Measurements from ENCODE around the gene DNAJB7. TPM values are rescaled to one million over a fixed set of nuclear protein-coding genes. Genes with fewer than 3 reads are reported as not detected.
A peak's percentile ranks its signal among the peaks of the same experiment; 100 is the strongest.

Gene DNAJB7
- total and polyA plus RNA-seq, 2 of the 13 experiments (the other 11 are each of a cell fraction or from before 2014, with no cell fraction given), result not detected

GRCh38 chr22:40855979-40856512, 5.9 kb downstream of the DNAJB7 start:
- peak overlapping the region; percentile 98 for H3K9ac ChIP-seq (ENCODE audit: insufficient read depth, low read depth, low read length)
- ATAC-seq, result peak; percentile 62
- ChIA-PET CTCF (ENCODE audit: low intra/inter-chr PET ratio, low total read pairs) (no interaction called here), POLR2A (interaction anchor here (0.8 to 2.0 kb wide), 11 partner anchors 11 to 592 kb away, joined by 3 to 18 read pairs (median 5); partner anchors contain the start of genes EP300, RBX1 and SLC25A17)
- no peaks in the 10 kb centered on the region for H3K9me3 ChIP-seq (ENCODE audit: low read length)
- peaks cover 0 to 7% of the 10 kb centered on the region in 2 experiments; a peak in 1 of 5 replicates for H3K36me3 ChIP-seq (replicated peaks in 1 of 2; ENCODE audit: control insufficient read depth in 1 of 2, insufficient read depth in 2 of 2, low read length in 2 of 2)
- peaks cover 46% of the 10 kb centered on the region for H3K4me1 ChIP-seq (ENCODE audit: insufficient read depth, low read length)
- H4K20me1 ChIP-seq (ENCODE audit: insufficient read depth, low read length), result peaks cover 10% of the 10 kb centered on the region
- intact Hi-C loops (cut with micrococcal nuclease; ENCODE audit: unreplicated experiment) (no loop called here), in situ Hi-C loops (cut with HindIII; ENCODE audit: extremely low pct_ligation_motif_present, low pct_unique_long_range_greater_than_20kb) (no loop called here)
- WGBS (ENCODE audit: low lambda C conversion rate), result under 1% methylated on average over 23 of the region's 29 CpGs
- H3K27me3 ChIP-seq (ENCODE audit: control insufficient read depth in 1 of 2, insufficient read depth in 2 of 2, low read length in 2 of 2), result no peaks in the 10 kb centered on the region; a peak in 1 of 5 replicates
- no peak for FAIRE-seq
- peak overlapping the region; percentile 85 to 96 (median 90) for H3K4me3 ChIP-seq (replicated peaks in 1 of 3; ENCODE audit: insufficient read depth in 1 of 3, low read depth in 2 of 3, low read length in 3 of 3)
- DNase-seq (ENCODE audit: low spot score), result no peak
- peaks cover 85% of the 10 kb centered on the region for H3K79me2 ChIP-seq (ENCODE audit: insufficient read depth, low read length)
- no peak overlapping the region for H2AFZ ChIP-seq (ENCODE audit: low read length)
- H3K27ac ChIP-seq (ENCODE audit: extremely low read length, insufficient read depth, low read length), result peak overlapping the region; percentile 96
- BruUV-seq (replicated peaks), result TSS peak; percentile 50
- H3K4me2 ChIP-seq (ENCODE audit: low read depth, low read length), result peak overlapping the region; percentile 92
- TF ChIP-seq TEAD3 (CRISPR knock-in tag; optimal IDR thresholded peaks at IDR 0.05; ENCODE audit: borderline replicate concordance), result no peak
- no peak for TF ChIP-seq EHMT2 (IDR thresholded peaks at IDR 0.05; ENCODE audit: borderline replicate concordance, low read depth, low read length)
- TF ChIP-seq ZNF777 (CRISPR knock-in tag; IDR thresholded peaks at IDR 0.05), result no peak
- 0 out of 2 replicates have a peak, but pooled peaks have one; percentile 15 for TF ChIP-seq ZNF609 (CRISPR knock-in tag; IDR thresholded peaks at IDR 0.05; ENCODE audit: borderline replicate concordance)
- 0 out of 2 replicates have a peak, but pooled peaks have one; percentile 49 for TF ChIP-seq ZNF34 (CRISPR knock-in tag; IDR thresholded peaks at IDR 0.05; ENCODE audit: borderline replicate concordance)
- TF ChIP-seq ZNF33A (CRISPR knock-in tag; IDR thresholded peaks at IDR 0.05; ENCODE audit: borderline replicate concordance), result no peak
- no peak for TF ChIP-seq MXD1 (CRISPR knock-in tag; IDR thresholded peaks at IDR 0.05)
- no peak for TF ChIP-seq MTERF4 (CRISPR knock-in tag; IDR thresholded peaks at IDR 0.05)
- TF ChIP-seq KDM5A (IDR thresholded peaks at IDR 0.05; ENCODE audit: borderline replicate concordance, low read length), result peak; percentile 23; the same call in 1 of the 2 replicates
- TF ChIP-seq POLR2G (IDR thresholded peaks at IDR 0.05; ENCODE audit: low read depth, low read length), result no peak
- no peak for TF ChIP-seq IRF9 (CRISPR knock-in tag; IDR thresholded peaks at IDR 0.05; ENCODE audit: borderline replicate concordance)
- TF ChIP-seq NONO (IDR thresholded peaks at IDR 0.05), result no peak
- TF ChIP-seq NONO (CRISPR knock-in tag; conservative IDR thresholded peaks at IDR 0.05), result no peak; the same call in 1 of the 2 replicates
- TF ChIP-seq PCBP1 (IDR thresholded peaks at IDR 0.05; ENCODE audit: borderline replicate concordance, low read depth, low read length), result 0 out of 2 replicates have a peak, but pooled peaks have one; percentile 40
- TF ChIP-seq SYNCRIP (IDR thresholded peaks at IDR 0.05; ENCODE audit: insufficient read depth, low read depth, low read length), result no peak
- no peak for TF ChIP-seq YEATS2 (CRISPR knock-in tag; IDR thresholded peaks at IDR 0.05; ENCODE audit: borderline replicate concordance)
- TF ChIP-seq AGO2 (optimal IDR thresholded peaks at IDR 0.05; ENCODE audit: low read depth, low read length), result peak; percentile 47

Data from HepG2 (cell line).